Endothelial cell of umbilical vein (primary cell): Measurements from ENCODE around the gene CDKN1A. TPM values are rescaled to one million over a fixed set of nuclear protein-coding genes. Genes with fewer than 3 reads are reported as not detected.

Source experiments
- BruUV-seq: library from RNA; stranded (reverse); fragments of 400-500 nt; replicated peaks from 2 replicates; lab custom pipeline; 2021; lab: Mats Ljungman, UMichigan
- CTCF ChIA-PET: fragments of 300-600, 350-600 bp; sonication (Branson Sonifier 250); formaldehyde crosslinking; loops from one replicate; lab custom pipeline; 2021; ENCODE audit warnings: antibody characterized with exemption, inconsistent platforms; lab: Charles Lee
- POLR2A ChIA-PET: fragments of 300-600, 350-600 bp; sonication (Branson Sonifier 250); formaldehyde crosslinking; loops from one replicate; lab custom pipeline; 2021; ENCODE audit warnings: antibody characterized with exemption, inconsistent platforms; lab: Charles Lee
- DNase-seq: peaks from one replicate; pipeline ENCODE4 v3.0.0-alpha.2; 2011; ENCODE audit warnings: low read depth, low spot score
- FAIRE-seq: peaks from 2 replicates; lab custom pipeline; 2011; peaks lifted over from hg19 to GRCh38; lab: Jason Lieb, UNC
- H2AFZ ChIP-seq: 2 replicates; pipeline ENCODE4 v1.6.0; 2012; ENCODE audit warnings: low read depth, low read length, control low read depth, inconsistent platforms
- H3K27ac ChIP-seq: 2 replicates; pipeline ENCODE4 v1.5.1; 2011; ENCODE audit warnings: low read depth, mild to moderate bottlenecking, control low read depth, low read length, moderate library complexity; ENCODE audit not compliant: insufficient read depth
- H3K27me3 ChIP-seq, 2 experiments: 2 replicates each; pipeline versions ENCODE4 v1.6.0 to v1.6.1; 2011; ENCODE audit warnings: low read length in 2 of 2, mixed read lengths in 1 of 2; ENCODE audit not compliant: control insufficient read depth in 2 of 2, insufficient read depth in 2 of 2
- H3K36me3 ChIP-seq, 2 experiments: 2 replicates in 1 of 2; 3 replicates in 1 of 2; pipeline ENCODE4 v1.5.1; 2011; ENCODE audit warnings: low read length in 2 of 2, mild to moderate bottlenecking in 1 of 2, moderate library complexity in 1 of 2; ENCODE audit not compliant: control insufficient read depth in 2 of 2, insufficient read depth in 2 of 2; ENCODE audit errors: extremely low read depth in 1 of 2
- H3K4me1 ChIP-seq: 3 replicates; pipeline ENCODE4 v1.5.1; 2011; ENCODE audit warnings: mild to moderate bottlenecking, low read length; ENCODE audit not compliant: control insufficient read depth, insufficient read depth; ENCODE audit errors: extremely low read depth
- H3K4me2 ChIP-seq: 2 replicates; pipeline ENCODE4 v1.6.1; 2011; ENCODE audit warnings: low read length, control low read depth, mixed read lengths; ENCODE audit not compliant: insufficient read depth
- H3K4me3 ChIP-seq, 3 experiments: fragments of 200-600 bp in 1 of 3; sonication (generic), shearing (Covaris generic) in 1 of 3; replicated peaks in 1 of 3; 2 replicates each; pipeline ENCODE4 v1.5.1; 2011 to 2016; ENCODE audit warnings: control low read depth in 3 of 3, low read length in 3 of 3, mild to moderate bottlenecking in 2 of 3, inconsistent platforms in 1 of 3, low read depth in 1 of 3, moderate library complexity in 1 of 3; ENCODE audit not compliant: insufficient read depth in 1 of 3
- H3K79me2 ChIP-seq: 2 replicates; pipeline ENCODE4 v1.6.0; 2012; ENCODE audit warnings: low read length, inconsistent platforms; ENCODE audit not compliant: control insufficient read depth, insufficient read depth
- H3K9ac ChIP-seq: replicated peaks from 2 replicates; pipeline ENCODE3; 2011; ENCODE audit warnings: low read length, control low read depth; ENCODE audit not compliant: insufficient read depth; ENCODE audit errors: extremely low read depth
- H3K9me1 ChIP-seq: replicated peaks from 3 replicates; pipeline ENCODE4 v1.6.0; 2011; ENCODE audit warnings: mild to moderate bottlenecking, low read length; ENCODE audit not compliant: control insufficient read depth, insufficient read depth; ENCODE audit errors: extremely low read depth
- H3K9me3 ChIP-seq: replicated peaks from 2 replicates; pipeline ENCODE4 v1.5.1; 2012; ENCODE audit warnings: low read length, inconsistent platforms; ENCODE audit not compliant: control insufficient read depth, insufficient read depth
- H4K20me1 ChIP-seq: replicated peaks from 2 replicates; pipeline ENCODE3; 2011; ENCODE audit warnings: mild to moderate bottlenecking, low read length; ENCODE audit not compliant: control insufficient read depth, insufficient read depth; ENCODE audit errors: extremely low read depth
- CTCF ChIP-seq, 2 donors: IDR thresholded peaks; 1 replicate in 1 of 2; 2 replicates in 1 of 2; pipeline ENCODE4 v1.5.1; 2011; ENCODE audit warnings: low read length in 2 of 2, mild to moderate bottlenecking in 2 of 2, moderate library complexity in 2 of 2, control low read depth in 1 of 2, inconsistent platforms in 1 of 2, low read depth in 1 of 2; ENCODE audit not compliant: insufficient read depth in 1 of 2; ENCODE audit errors: extremely low read depth in 1 of 2
- EZH2 ChIP-seq: IDR thresholded peaks from 2 replicates; pipeline ENCODE4 v1.6.1; 2012; ENCODE audit warnings: borderline replicate concordance, low read depth, mild to moderate bottlenecking, moderate library complexity, low read length, inconsistent platforms; ENCODE audit not compliant: severe bottlenecking
- FOS ChIP-seq: IDR thresholded peaks from 2 replicates; pipeline ENCODE4 v1.6.1; 2011; ENCODE audit warnings: mild to moderate bottlenecking, low read length, moderate library complexity, borderline replicate concordance; ENCODE audit not compliant: insufficient read depth
- GATA2 ChIP-seq: IDR thresholded peaks from 2 replicates; pipeline ENCODE4 v1.7.0; 2011; ENCODE audit warnings: low read depth, mild to moderate bottlenecking, moderate library complexity, mixed read lengths, low read length; ENCODE audit not compliant: insufficient read length, insufficient read depth
- JUN ChIP-seq: IDR thresholded peaks from 2 replicates; pipeline ENCODE4 v1.6.1; 2011; ENCODE audit warnings: borderline replicate concordance, low read depth; ENCODE audit not compliant: insufficient read length, insufficient read depth
- MAX ChIP-seq: IDR thresholded peaks from 2 replicates; pipeline ENCODE4 v1.6.1; 2011; ENCODE audit not compliant: insufficient read depth, insufficient read length
- MYC ChIP-seq: IDR thresholded peaks from one replicate; pipeline ENCODE4 v1.6.1; 2011; ENCODE audit warnings: mild to moderate bottlenecking, low read depth, low read length
- POLR2A ChIP-seq: IDR thresholded peaks from 2 replicates; pipeline ENCODE4 v1.6.1; 2012; ENCODE audit warnings: low read depth, mild to moderate bottlenecking, control low read depth, low read length
- POLR2AphosphoS5 ChIP-seq: IDR thresholded peaks from 2 replicates; pipeline ENCODE4 v1.6.1; 2012; ENCODE audit warnings: low read depth, mild to moderate bottlenecking, control low read depth, low read length, moderate library complexity; ENCODE audit not compliant: insufficient read depth
- dilution Hi-C: fragments of 300-500 bp; cut with MboI; formaldehyde crosslinking; loops from one replicate; pipeline ENCODE4 v1.15.0; 2019; ENCODE audit warnings: low sequenced_read_pairs; ENCODE audit not compliant: extremely low pct_ligation_motif_present
- intact Hi-C: fragments of 100-400 bp; cut with micrococcal nuclease; formaldehyde crosslinking; loops from one replicate; pipeline ENCODE4 v1.10.0; 2022
- polyA plus RNA-seq, 4 experiments: library from polyadenylated mRNA; depleted of rRNA in 3 of 4; stranded (reverse) in 3 of 4; unstranded in 1 of 4; fragments of >200 nt; gene quantifications; 2 replicates each; pipeline versions ENCODE4 v1.2.1 to v1.2.3, GENCODE V29; 2011 to 2012; ENCODE audit warnings: missing spikeins in 1 of 4
- total RNA-seq: library from RNA; stranded (reverse); gene quantifications from 2 replicates; pipeline ENCODE4 v1.2.3, GENCODE V29; 2021

The CDKN1A gene
- total and polyA plus RNA-seq, 2 donors (not counting 3 experiments of a cell fraction or from before 2014, with no cell fraction given) = 170 to 238 TPM

- H2AFZ ChIP-seq = no peak overlapping the region
- CTCF ChIA-PET = interaction anchor here (1.1 to 1.5 kb wide), 3 partner anchors 11 to 102 kb away, joined by 3 to 7 read pairs (median 3); no protein-coding TSS in a partner anchor
- FAIRE-seq (no peak), DNase-seq (no peak)
- H3K9ac ChIP-seq = no peak overlapping the region
- no peaks in the 10 kb centered on the region for H3K79me2 ChIP-seq
- H3K9me3 ChIP-seq = no peaks in the 10 kb centered on the region
- no TSS peak for BruUV-seq
- TF ChIP-seq JUN (no peak), CTCF (IDR thresholded peaks at IDR 0.05; ENCODE audit: extremely low read depth in 1 of 2, insufficient read depth in 1 of 2, low read depth in 1 of 2, low read length in 2 of 2) (no peak), POLR2A (no peak), GATA2 (no peak), MAX (no peak), POLR2AphosphoS5 (no peak), MYC (no peak), FOS (no peak), EZH2 (no peak)
- intact Hi-C loops (no loop called here), dilution Hi-C loops (no loop called here)
- no peaks in the 10 kb centered on the region for H4K20me1 ChIP-seq
- H3K4me1 ChIP-seq = no peaks in the 10 kb centered on the region
- peaks cover 0 to 1% of the 10 kb centered on the region in 2 experiments for H3K27me3 ChIP-seq
- no peaks in the 10 kb centered on the region for H3K9me1 ChIP-seq
- no peak overlapping the region for H3K4me2 ChIP-seq
- no peak overlapping the region for H3K27ac ChIP-seq
- H3K4me3 ChIP-seq = no peak overlapping the region
- H3K36me3 ChIP-seq = no peaks in the 10 kb centered on the region
- POLR2A ChIA-PET = no interaction called here
These were observed 38.8 kb downstream of the CDKN1A start for GRCh38 chr6:36717231-36717825.
